Left renal cortex interstitium (tissue), 4 donors: Measurements from ENCODE around the gene CMPK2. TPM values are rescaled to one million over a fixed set of nuclear protein-coding genes. Genes with fewer than 3 reads are reported as not detected.

Experiments
- DNase-seq, 4 donors: peaks; one replicate each; pipeline ENCODE4 v3.0.0-alpha.2; 2013; ENCODE audit warnings: low read depth in 4 of 4, low spot score in 2 of 4, missing footprints in 1 of 4
- polyA plus RNA-seq, 4 donors: library from polyadenylated mRNA; unstranded; fragments of 120-200 nt; gene quantifications; one replicate each; pipeline ENCODE4 v1.2.1, GENCODE V29; 2013; ENCODE audit not compliant: insufficient read length in 4 of 4

The CMPK2 gene
- polyA plus RNA-seq, 4 donors: 3.2 to 5.2 (median 5.0) TPM

- no peak for DNase-seq
Measured at GRCh38 chr2:6846540-6846939, 19.2 kb downstream of the CMPK2 start.

- DNase-seq: no peak
Measured at GRCh38 chr2:6845903-6846302, 19.8 kb downstream of the CMPK2 start.

- no peak for DNase-seq
Measured at GRCh38 chr2:6845312-6845711, 20.4 kb downstream of the CMPK2 start.

DNA sequence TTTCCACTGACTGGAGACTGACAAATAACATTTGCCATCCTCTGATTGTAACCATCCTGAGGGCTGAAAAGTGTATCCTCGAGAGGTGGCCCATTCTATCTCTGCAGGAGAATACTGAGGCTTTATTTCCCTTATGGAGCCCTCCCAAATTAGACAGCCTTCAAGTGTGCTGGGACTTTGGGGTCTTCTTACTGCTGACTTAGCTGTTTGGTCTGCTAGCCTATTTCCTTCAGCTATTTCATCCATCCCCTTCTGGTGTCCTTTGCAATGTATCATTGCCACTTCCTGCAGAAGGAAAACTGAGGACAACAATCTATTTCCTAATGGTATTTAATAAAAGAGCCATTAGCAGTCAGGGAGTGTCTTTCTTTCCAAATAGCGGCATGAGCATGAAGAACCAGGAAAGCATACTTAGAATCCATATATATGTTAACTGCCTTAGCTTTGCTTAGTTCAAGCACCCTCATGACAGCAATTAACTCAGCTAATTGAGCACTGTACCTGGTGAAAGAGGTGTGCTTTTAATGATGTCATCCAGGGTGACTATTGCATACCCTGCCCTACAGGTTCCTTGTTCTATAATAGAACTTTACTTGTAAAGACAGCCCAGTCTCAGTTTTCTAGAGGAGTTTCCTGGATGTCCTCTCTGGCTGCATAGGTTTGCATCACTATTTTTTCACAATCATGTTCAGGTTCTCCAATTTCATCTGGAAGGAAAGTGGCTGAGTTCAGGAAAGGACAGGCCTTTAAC lies 24.0 kb downstream of the CMPK2 start:
- DNase-seq: no peak

- DNase-seq: no peak
Measured at GRCh38 chr2:6838673-6839319, 26.9 kb downstream of the CMPK2 start.

GRCh38 chr2:6835467-6835866 lies 30.2 kb downstream of the CMPK2 start:
- no peak for DNase-seq

DNA sequence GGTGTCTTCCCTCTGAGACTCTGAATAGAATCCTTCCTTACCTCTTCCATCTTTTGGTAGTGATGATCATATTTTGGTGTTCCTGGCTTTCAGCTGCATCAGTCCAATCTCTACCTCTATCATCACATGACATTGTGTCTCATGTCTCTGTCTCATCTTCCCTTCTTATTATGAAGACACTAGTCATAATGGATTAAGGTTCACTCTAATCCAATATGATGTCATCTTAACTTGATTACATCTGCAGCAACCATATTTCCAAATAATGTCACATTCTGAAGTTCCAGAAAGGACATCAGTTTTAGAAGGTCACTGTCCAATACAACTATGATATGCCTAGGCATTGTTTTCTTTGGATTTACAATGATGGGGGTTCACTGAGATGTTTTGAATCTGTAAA lies 31.5 kb downstream of the CMPK2 start:
- DNase-seq: no peak

DNA sequence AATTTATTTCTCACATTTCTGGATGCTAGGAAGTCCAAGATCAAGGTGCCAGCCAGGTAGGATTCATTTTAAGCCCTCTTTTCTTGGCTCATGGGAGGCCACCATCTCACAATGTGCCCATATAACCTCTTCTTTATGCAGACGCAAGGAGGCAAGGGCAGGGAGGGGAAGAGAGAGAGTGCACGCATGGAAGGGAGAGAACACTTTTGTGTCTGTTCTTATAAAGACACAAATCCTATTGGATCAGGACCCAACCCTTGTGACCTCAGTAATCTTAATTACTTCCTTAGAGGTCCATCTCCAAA lies 32.5 kb downstream of the CMPK2 start:
- no peak for DNase-seq

GRCh38 chr2:6832596-6833299 lies 33.0 kb downstream of the CMPK2 start:
- no peak for DNase-seq

DNA sequence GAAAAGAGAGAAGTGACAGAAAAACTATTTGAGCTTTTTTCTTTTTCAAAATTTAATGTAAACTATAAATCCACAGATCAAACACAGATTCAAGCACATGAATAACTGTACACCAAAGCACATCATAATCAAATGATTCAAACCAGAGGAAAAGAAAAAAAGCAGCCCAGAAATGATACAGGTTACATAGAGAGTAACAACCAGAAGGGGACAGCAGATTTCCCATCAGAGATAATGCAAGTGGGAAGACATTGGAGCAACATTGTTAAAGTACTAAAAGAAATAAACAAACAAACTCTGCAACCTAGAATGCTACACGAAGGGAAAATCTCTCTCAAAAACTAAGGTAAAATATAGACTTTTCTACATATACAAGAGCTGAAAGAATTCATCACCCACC lies 34.5 kb downstream of the CMPK2 start:
- no peak for DNase-seq

- no peak for DNase-seq
Measured at GRCh38 chr2:6828299-6828584, 37.5 kb downstream of the CMPK2 start.

GRCh38 chr2:6827566-6828298 lies 38.0 kb downstream of the CMPK2 start:
- DNase-seq: no peak

GRCh38 chr2:6826081-6826913 lies 39.4 kb downstream of the CMPK2 start:
- DNase-seq: no peak

GRCh38 chr2:6824962-6825361 lies 40.7 kb downstream of the CMPK2 start:
- no peak for DNase-seq

GRCh38 chr2:6823111-6823510 lies 42.6 kb downstream of the CMPK2 start:
- no peak for DNase-seq

DNA sequence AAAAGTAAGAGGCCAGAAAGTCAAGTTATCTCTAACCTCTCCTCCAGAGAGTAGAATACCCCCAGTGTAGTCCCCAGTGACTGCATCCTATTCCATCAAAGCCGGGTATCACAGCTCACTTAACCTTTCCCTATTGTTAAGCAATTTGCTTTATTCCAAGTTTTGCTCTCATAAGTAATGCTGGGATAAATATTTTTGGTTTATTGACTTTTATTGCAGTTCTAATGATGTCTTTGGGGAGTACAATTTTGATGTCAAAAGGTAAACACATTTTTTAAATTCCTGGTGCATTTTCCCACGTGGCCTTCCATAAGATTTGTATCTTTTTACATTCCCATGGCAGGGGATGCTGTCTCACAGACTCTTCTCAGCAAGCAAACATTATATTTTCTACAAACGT lies 43.3 kb downstream of the CMPK2 start:
- no peak for DNase-seq

DNA sequence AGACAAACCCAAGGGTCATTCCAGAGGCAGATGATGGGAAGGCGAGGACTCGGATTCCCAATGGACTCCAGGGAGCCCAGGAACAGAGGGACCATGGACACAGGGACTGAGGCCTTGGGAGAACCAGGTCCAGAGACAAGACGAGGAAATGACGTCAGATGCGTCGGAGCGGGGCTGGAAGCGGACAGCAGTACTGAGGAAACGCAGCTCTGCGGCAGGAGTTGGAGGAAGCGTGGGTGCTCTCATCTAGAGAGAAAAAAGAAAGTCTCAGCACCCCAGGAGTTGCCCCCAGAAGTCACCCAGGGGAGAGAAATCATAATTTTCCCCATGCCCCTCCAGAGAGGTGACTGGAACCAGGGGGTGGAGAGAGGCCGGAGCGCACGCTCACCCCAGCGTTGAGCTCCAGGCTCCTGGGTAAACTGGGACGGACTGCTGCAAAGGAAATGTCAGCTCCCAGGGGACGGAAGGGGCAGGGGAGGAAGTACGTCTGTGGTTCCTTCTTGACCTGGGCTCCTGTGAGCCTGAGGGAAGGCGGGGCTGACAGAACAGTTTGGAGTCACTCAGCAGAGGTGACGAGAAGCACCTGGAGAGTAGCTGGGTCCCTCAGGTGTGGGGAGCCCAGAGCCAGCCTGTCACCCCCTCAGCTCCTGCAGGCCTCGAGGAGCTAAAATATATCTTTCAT lies 44.7 kb downstream of the CMPK2 start:
- DNase-seq: no peak

DNA sequence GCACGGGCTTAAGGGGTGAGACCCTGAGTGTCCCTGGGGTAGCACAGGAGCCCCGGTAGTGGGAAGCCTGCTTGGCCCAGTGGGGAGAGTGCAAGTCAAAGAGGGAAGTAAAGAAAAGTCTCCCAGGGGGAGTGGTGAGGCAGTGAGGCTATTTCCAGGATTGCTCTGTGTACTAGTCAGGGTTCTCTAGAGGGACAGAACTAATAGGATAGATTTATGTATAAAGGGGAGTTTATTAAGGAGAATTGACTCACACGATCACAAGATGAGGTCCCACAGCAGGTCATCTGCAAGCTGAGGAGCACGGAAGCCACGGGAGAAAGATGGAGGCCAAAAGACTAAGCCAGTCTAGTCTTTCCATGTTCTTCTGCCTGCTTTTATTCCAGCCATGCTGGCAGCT lies 45.5 kb downstream of the CMPK2 start:
- DNase-seq: no peak

DNA sequence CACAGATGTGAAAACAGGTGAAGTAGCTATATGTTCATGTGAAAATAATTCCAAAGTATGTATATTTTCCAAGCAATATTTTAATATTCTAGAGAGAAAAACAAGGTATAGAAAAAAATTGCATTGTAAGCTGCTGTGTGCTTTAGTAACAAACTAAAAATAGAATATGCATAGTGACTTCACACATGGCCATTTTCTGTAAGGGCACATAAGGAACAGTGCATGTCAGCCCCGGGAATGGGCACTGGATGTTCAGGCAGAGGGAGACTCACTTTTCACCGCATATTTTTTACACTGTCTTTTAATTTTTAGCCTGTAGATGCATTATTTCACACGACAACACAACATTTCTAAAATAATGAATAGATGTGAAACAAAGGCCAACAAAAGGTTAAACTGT lies 46.0 kb downstream of the CMPK2 start:
- no peak for DNase-seq

GRCh38 chr2:6818012-6818411 lies 47.7 kb downstream of the CMPK2 start:
- no peak for DNase-seq
